ENCODE measurements around the gene OR2Z1. TPM values are rescaled to one million over a fixed set of nuclear protein-coding genes. Genes with fewer than 3 reads are reported as not detected.

Gene OR2Z1
- total and polyA plus RNA-seq, 2 of the 4 experiments (the other 2 are of a cell fraction) = not detected

GRCh38 chr19:8700956-8701355 is 20.5 kb upstream of the OR2Z1 start:
- Histone ChIP-seq H3K27ac (ENCODE audit: insufficient read depth, low read length) (no peak overlapping the region), H3K9ac (ENCODE audit: low read depth, low read length) (no peak overlapping the region), H2BK20ac (ENCODE audit: low read depth, low read length) (no peak overlapping the region), H3K36me3 (ENCODE audit: control insufficient read depth, insufficient read depth, low read length) (no peaks in the 10 kb centered on the region), H3K4me1 (ENCODE audit: control insufficient read depth, insufficient read depth, low read length) (no peaks in the 10 kb centered on the region), H3K14ac (replicated peaks; ENCODE audit: low read depth, low read length) (no peak overlapping the region), H3K23ac (ENCODE audit: low read depth, low read length) (no peak overlapping the region), H3K4ac (ENCODE audit: low read depth, low read length) (no peak overlapping the region), H2AFZ (replicated peaks; ENCODE audit: low read length, poor library complexity) (no peak overlapping the region), H4K20me1 (ENCODE audit: insufficient read depth, low read length) (no peaks in the 10 kb centered on the region), H3K27me3 (ENCODE audit: control insufficient read depth, insufficient read depth, low read length) (no peaks in the 10 kb centered on the region), H3K9me1 (ENCODE audit: insufficient read depth, low read length) (no peaks in the 10 kb centered on the region), H4K5ac (ENCODE audit: low read depth, low read length) (no peak overlapping the region), H3K4me3 (ENCODE audit: insufficient read depth, low read depth, low read length) (no peak overlapping the region), H2BK5ac (ENCODE audit: low read depth, low read length, poor library complexity, severe bottlenecking) (no peak overlapping the region), H2BK120ac (ENCODE audit: low read depth, low read length) (no peak overlapping the region), H3K56ac (ENCODE audit: extremely low read depth, insufficient read depth, low read length) (no peak overlapping the region), H2BK15ac (ENCODE audit: low read depth, low read length) (no peak overlapping the region), H3K79me1 (ENCODE audit: low read depth in 1 of 2, low read length in 2 of 2) (no peaks in the 10 kb centered on the region), H4K91ac (ENCODE audit: insufficient read depth, low read depth, low read length) (no peak overlapping the region), H3K18ac (ENCODE audit: low read depth, low read length) (no peak overlapping the region), H3K4me2 (ENCODE audit: low read depth, low read length) (no peak overlapping the region), H2AK5ac (ENCODE audit: low read depth, low read length) (no peak overlapping the region), H2AK9ac (replicated peaks; ENCODE audit: low read depth, low read length, poor library complexity) (no peak overlapping the region), H3K9me3 (ENCODE audit: control insufficient read depth, insufficient read depth, low read length) (peaks cover 22% of the 10 kb centered on the region), H4K8ac (ENCODE audit: low read depth in 2 of 2, low read length in 2 of 2) (no peak overlapping the region)
- ChIA-PET POLR2A (ENCODE audit: unreplicated experiment) (no interaction called here), CTCF (no interaction called here)
- in situ Hi-C loops (cut with MboI; ENCODE audit: low sequenced_read_pairs) = no loop called here
- no TSS peak for BruUV-seq (replicated peaks)
- DNase-seq (no peak), ATAC-seq (ENCODE audit: low read depth) (no peak)
- no CpG with 5 or more reads among the region's 2 CpGs for WGBS, 2 experiments (ENCODE audit: extremely low coverage in 2 of 2, insufficient read length in 1 of 2)
- intact Hi-C loops (cut with micrococcal nuclease) = no loop called here
- dilution Hi-C loops (cut with HindIII; ENCODE audit: low sequenced_read_pairs, unreplicated experiment) = no loop called here
- TF ChIP-seq POLR2A (IDR thresholded peaks at IDR 0.05; ENCODE audit: low read depth, low read length) = no peak
- TF ChIP-seq RAD21 (IDR thresholded peaks at IDR 0.05; ENCODE audit: low read length) = no peak
- no peak for TF ChIP-seq ELK1 (IDR thresholded peaks at IDR 0.05; ENCODE audit: borderline replicate concordance, low read depth, low read length)
- TF ChIP-seq CEBPB (IDR thresholded peaks at IDR 0.05; ENCODE audit: low read depth, low read length) = no peak

All from IMR-90 (cell line).